ENCODE results near the gene PRSS36. TPM values are rescaled to one million over a fixed set of nuclear protein-coding genes. Genes with fewer than 3 reads are reported as not detected.

Gene PRSS36
- total and polyA plus RNA-seq, 12 donors = 0.30 to 3.4 (median 1.3) TPM

DNA sequence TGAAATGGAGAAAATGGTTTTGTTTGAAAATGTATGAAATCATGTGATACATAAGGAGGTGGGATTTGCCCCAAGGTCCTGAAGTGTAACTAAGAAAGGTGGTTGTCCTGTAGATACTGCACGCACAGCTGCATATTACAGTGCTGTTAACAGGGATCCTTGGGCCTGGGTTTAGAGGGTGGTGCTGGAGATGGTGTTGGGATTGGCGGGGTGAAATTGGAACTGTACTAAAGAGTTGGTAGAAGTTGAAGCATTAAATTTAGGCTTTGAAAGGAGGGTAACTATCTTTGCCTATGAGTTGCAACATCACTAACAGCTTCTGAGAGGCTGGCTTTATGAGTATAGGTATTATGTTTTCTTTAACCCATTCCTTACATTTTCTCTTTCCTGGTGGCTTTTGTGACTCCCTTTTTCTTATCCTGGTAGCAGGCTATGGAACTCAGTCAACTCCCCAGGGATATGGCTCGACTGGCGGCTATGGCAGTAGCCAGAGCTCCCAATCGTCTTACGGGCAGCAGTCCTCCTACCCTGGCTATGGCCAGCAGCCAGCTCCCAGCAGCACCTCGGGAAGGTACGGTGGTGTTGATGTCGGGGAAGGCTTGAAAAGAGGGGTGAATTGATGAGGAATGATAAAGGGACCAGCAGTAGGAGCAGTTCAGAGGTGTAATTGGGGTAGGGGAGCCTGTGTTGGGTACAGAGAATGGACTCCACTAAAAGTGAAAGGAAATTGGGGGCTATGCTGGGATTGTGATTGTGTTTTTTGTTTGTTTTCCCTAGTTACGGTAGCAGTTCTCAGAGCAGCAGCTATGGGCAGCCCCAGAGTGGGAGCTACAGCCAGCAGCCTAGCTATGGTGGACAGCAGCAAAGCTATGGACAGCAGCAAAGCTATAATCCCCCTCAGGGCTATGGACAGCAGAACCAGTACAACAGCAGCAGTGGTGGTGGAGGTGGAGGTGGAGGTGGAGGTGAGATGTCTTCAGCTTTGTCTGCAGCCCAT, 33.9 kb upstream of the PRSS36 start:
- intact Hi-C loops (cut with DNase I) = loop anchor here in 6 of 10 donors (5.0 to 10.0 kb wide), 6 partner anchors 41 to 271 kb away; partner anchors contain the start of genes ARMC5 (in 3 of the 6), ZNF843 (in 3 of the 6), KAT8 (in 1 of the 6) and ZNF646 (in 1 of the 6)

DNA sequence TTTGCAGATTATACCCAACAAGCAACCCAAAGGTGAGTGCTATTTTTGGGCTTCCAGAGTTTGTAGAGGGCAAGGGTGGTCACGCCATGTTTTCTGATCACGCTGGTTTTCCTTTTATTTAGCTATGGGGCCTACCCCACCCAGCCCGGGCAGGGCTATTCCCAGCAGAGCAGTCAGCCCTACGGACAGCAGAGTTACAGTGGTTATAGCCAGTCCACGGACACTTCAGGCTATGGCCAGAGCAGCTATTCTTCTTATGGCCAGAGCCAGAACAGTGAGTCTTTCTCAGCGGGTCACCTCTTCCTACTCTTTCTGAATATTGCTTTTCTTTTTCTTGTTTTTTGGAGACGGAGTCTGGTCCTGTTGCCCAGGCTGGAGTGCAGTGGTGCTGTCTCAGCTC, 32.5 kb upstream of the PRSS36 start:
- Histone ChIP-seq H3K4me1 (peaks cover 10 to 76% (median 42%) of the 10 kb centered on the region in 9 donors), H3K27me3 (no peaks in the 10 kb centered on the region), H3K27ac (peak overlapping the region in 2 of 10 donors; percentile 90 to 99), H3K36me3 (peaks cover 0 to 56% (median 43%) of the 10 kb centered on the region in 9 donors), H3K9me3 (no peaks in the 10 kb centered on the region), H3K4me3 (peak overlapping the region in 9 of 10 donors; percentile 13 to 94 (median 83))
- intact Hi-C loops (cut with DNase I) = loop anchor here in 6 of 10 donors (5.0 to 10.0 kb wide), 6 partner anchors 40 to 272 kb away; partner anchors contain the start of genes ARMC5 (in 3 of the 6), ZNF843 (in 3 of the 6), KAT8 (in 1 of the 6) and ZNF646 (in 1 of the 6)
- ATAC-seq (no peak), DNase-seq (no peak)
- 22 to 29% methylated on average over 7 of the region's 7 CpGs for WGBS, 2 donors
- TF ChIP-seq, protein P1, sequence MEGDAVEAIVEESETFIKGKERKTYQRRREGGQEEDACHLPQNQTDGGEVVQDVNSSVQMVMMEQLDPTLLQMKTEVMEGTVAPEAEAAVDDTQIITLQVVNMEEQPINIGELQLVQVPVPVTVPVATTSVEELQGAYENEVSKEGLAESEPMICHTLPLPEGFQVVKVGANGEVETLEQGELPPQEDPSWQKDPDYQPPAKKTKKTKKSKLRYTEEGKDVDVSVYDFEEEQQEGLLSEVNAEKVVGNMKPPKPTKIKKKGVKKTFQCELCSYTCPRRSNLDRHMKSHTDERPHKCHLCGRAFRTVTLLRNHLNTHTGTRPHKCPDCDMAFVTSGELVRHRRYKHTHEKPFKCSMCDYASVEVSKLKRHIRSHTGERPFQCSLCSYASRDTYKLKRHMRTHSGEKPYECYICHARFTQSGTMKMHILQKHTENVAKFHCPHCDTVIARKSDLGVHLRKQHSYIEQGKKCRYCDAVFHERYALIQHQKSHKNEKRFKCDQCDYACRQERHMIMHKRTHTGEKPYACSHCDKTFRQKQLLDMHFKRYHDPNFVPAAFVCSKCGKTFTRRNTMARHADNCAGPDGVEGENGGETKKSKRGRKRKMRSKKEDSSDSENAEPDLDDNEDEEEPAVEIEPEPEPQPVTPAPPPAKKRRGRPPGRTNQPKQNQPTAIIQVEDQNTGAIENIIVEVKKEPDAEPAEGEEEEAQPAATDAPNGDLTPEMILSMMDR (IDR thresholded peaks at IDR 0.05) = no peak

More for the DNA sequence above, 33.9 kb upstream of the PRSS36 start:
- DNase-seq (no peak), ATAC-seq (no peak)
- Histone ChIP-seq H3K9me3 (no peaks in the 10 kb centered on the region), H3K4me3 (peak overlapping the region in 2 of 10 donors; percentile 71 to 72), H3K27ac (no peak overlapping the region), H3K36me3 (peaks cover 0 to 69% (median 56%) of the 10 kb centered on the region in 9 donors), H3K27me3 (no peaks in the 10 kb centered on the region), H3K4me1 (peaks cover 10 to 72% (median 40%) of the 10 kb centered on the region in 9 donors)
- TF ChIP-seq, protein P1 (IDR thresholded peaks at IDR 0.05) = no peak
- 49 to 61% methylated on average over 10 of the region's 10 CpGs for WGBS, 2 donors

DNA sequence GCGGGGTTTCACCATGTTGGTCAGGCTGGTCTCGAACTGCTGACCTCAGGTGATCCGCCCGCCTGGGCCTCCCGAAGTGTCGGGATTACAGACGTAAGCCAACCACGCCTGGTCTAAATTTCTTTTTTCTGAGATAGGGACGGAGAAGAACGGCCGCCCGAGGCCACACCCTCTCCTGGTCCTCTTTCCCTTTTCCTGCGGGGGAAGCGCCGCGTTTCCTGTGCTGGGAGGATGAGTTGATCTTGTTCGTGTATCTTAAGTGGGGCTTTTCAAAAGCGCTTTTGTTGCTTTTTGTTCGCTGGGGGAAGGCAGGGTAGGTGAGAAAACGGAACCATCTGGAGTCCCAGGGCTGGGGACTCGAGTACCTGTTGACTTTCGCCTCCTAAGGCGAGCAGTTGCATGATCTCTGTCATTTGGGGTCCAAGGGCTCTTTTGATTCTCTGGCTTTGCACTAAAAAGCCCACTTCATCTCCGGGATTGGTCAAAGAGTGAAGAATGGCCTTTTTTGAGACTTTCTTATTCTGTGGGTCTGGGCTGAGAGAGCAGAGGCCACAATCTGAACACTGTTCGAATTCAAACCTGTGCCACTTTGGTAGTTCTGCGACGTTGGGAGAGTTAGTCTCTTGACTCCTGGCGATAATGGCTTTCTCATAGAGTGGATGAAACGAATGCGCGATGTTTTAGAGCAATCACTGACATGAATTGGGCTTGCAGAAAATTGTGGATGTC, 31.4 kb upstream of the PRSS36 start:
- DNase-seq = peak; percentile 38 to 48
- WGBS, 2 donors = 4 to 6% methylated on average over 31 of the region's 31 CpGs

More for the DNA sequence above, 31.4 kb upstream of the PRSS36 start:
- Histone ChIP-seq H3K9me3 (no peaks in the 10 kb centered on the region), H3K4me1 (peaks cover 10 to 70% (median 42%) of the 10 kb centered on the region in 9 donors), H3K27ac (peak overlapping the region; percentile 89 to 99 (median 94)), H3K36me3 (peaks cover 0 to 45% (median 32%) of the 10 kb centered on the region in 9 donors), H3K4me3 (peak overlapping the region; percentile 71 to 94 (median 83)), H3K27me3 (no peaks in the 10 kb centered on the region)
- peak in 3 of 8 donors; percentile 23 to 39 (median 27) for ATAC-seq
- TF ChIP-seq, protein P1 (IDR thresholded peaks at IDR 0.05) = no peak
- intact Hi-C loops (cut with DNase I) = loop anchor here in 6 of 10 donors (2.0 to 10.0 kb wide), 7 partner anchors 38 to 274 kb away; partner anchors contain the start of genes ARMC5 (in 3 of the 6), ZNF843 (in 3 of the 6), KAT8 (in 1 of the 6) and ZNF646 (in 1 of the 6)

All from heart right ventricle (tissue), 16 donors.